HG03097 (cell line): ENCODE measurements around the gene SLC25A24.

ENCODE experiments used
- ATAC-seq: cut with Tn5 transposase; IDR thresholded peaks from one replicate; pipeline ENCODE4 v1.9.1; 2021; ENCODE audit not compliant: unreplicated experiment, low FRiP score

Gene SLC25A24

GRCh38 chr1:108108119-108108518 lies 92.0 kb downstream of the SLC25A24 start:
- ATAC-seq = no peak

- no peak for ATAC-seq
Observed at GRCh38 chr1:108107658-108108057, 92.5 kb downstream of the SLC25A24 start.

- ATAC-seq = no peak
Observed at GRCh38 chr1:108106775-108107174, 93.4 kb downstream of the SLC25A24 start.

- ATAC-seq = no peak
Observed at GRCh38 chr1:108100148-108100547, 100.0 kb downstream of the SLC25A24 start.

- no peak for ATAC-seq
Observed at GRCh38 chr1:108097018-108097417, 103.1 kb downstream of the SLC25A24 start.

GRCh38 chr1:108096089-108096488 lies 104.1 kb downstream of the SLC25A24 start:
- ATAC-seq = no peak

GRCh38 chr1:108089477-108089876 lies 110.7 kb downstream of the SLC25A24 start:
- ATAC-seq = no peak

- no peak for ATAC-seq
Observed at GRCh38 chr1:108085628-108086027, 114.5 kb downstream of the SLC25A24 start.

GRCh38 chr1:108084866-108085477 lies 115.2 kb downstream of the SLC25A24 start:
- no peak for ATAC-seq
